OCI-LY7 (cell line): ENCODE data around the gene EFNA4.

Source experiments
- EZH2phosphoT487 ChIP-seq: fragments of 200-600 bp; sonication (generic); IDR thresholded peaks from 2 replicates; pipeline ENCODE4 v1.6.1; 2018; ENCODE audit warnings: low read depth, borderline replicate concordance, mild to moderate bottlenecking, mixed run types, antibody characterized with exemption, low read length, moderate library complexity, mixed read lengths
- TF ChIP-seq, protein P1 (sequence below): fragments of 200-600 bp; sonication (generic); conservative IDR thresholded peaks from 2 replicates; pipeline ENCODE4 v1.5.1; 2014; ENCODE audit warnings: mild to moderate bottlenecking, antibody characterized with exemption, low read length, moderate library complexity, mixed read lengths

DNA sequence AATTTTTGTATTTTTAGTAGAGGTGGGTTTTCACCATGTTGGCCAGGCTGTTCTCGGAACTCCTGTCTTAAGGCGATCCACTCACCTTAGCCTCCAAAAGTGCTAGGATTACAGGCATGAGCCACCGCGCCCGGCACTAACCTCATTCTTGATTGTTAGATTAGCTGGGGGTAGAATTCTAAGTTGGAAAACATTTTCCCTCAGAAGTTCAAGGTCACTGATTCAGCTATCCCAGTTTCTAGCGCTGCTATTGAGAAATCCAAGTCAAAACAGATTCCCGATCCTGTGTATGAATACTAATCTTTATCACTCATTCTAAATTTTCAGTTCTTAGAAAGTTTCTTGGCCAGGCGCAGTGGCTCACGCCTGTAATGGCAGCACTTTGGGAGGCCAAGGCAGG, 39.8 kb downstream of the EFNA4 start:
- TF ChIP-seq, protein P1, sequence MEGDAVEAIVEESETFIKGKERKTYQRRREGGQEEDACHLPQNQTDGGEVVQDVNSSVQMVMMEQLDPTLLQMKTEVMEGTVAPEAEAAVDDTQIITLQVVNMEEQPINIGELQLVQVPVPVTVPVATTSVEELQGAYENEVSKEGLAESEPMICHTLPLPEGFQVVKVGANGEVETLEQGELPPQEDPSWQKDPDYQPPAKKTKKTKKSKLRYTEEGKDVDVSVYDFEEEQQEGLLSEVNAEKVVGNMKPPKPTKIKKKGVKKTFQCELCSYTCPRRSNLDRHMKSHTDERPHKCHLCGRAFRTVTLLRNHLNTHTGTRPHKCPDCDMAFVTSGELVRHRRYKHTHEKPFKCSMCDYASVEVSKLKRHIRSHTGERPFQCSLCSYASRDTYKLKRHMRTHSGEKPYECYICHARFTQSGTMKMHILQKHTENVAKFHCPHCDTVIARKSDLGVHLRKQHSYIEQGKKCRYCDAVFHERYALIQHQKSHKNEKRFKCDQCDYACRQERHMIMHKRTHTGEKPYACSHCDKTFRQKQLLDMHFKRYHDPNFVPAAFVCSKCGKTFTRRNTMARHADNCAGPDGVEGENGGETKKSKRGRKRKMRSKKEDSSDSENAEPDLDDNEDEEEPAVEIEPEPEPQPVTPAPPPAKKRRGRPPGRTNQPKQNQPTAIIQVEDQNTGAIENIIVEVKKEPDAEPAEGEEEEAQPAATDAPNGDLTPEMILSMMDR, result no peak
- TF ChIP-seq EZH2phosphoT487, result no peak
